GM18873 (cell line): Measurements from ENCODE around the gene TUSC7.

Experiments used
- ATAC-seq: cut with Tn5 transposase; IDR thresholded peaks from one replicate; pipeline ENCODE4 v1.9.1; 2021; ENCODE audit warnings: mild to moderate bottlenecking, moderate library complexity, moderate number of reproducible peaks; ENCODE audit not compliant: unreplicated experiment, low FRiP score

The TUSC7 gene

DNA sequence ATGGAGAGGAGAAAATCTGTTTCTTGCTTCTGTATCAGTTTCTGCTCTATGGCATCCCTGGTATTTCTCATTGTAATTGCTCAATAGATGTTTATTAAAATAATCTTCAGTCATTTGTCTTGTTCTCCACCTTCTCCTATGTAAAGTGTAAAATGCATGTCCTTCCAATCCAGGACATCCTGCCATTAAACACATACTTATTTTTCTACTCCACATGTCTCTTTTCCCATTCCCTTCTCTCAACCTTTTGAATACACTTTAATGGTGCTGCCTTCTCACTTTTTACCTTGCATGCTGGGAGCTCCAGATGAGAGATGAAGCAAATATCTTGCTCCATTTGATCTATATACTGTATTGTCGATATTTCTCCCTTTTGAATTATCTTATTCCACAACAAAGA lies 49.7 kb downstream of the TUSC7 start:
- ATAC-seq, result no peak
